HG03280 (cell line): Measurements from ENCODE around the gene CHST1.

ENCODE experiments used
- ATAC-seq: cut with Tn5 transposase; IDR thresholded peaks from one replicate; pipeline ENCODE4 v1.9.1; 2021; ENCODE audit warnings: mild to moderate bottlenecking, moderate library complexity; ENCODE audit not compliant: unreplicated experiment

Gene CHST1

GRCh38 chr11:45660729-45661438 lies 4.5 kb downstream of the CHST1 start:
- no peak for ATAC-seq

- no peak for ATAC-seq
These were observed 5.6 kb downstream of the CHST1 start for GRCh38 chr11:45659818-45660160.

- ATAC-seq, result no peak
These were observed 6.2 kb downstream of the CHST1 start for GRCh38 chr11:45659031-45659817.

GRCh38 chr11:45658292-45658991 lies 7.0 kb downstream of the CHST1 start:
- ATAC-seq, result no peak

GRCh38 chr11:45657496-45658260 lies 7.7 kb downstream of the CHST1 start:
- ATAC-seq, result no peak

GRCh38 chr11:45655831-45656230 lies 9.6 kb downstream of the CHST1 start:
- ATAC-seq, result no peak

- ATAC-seq, result no peak
These were observed 10.1 kb downstream of the CHST1 start for GRCh38 chr11:45655347-45655756.

- ATAC-seq, result no peak
These were observed 10.5 kb downstream of the CHST1 start for GRCh38 chr11:45655012-45655283.

- ATAC-seq, result no peak
These were observed 11.0 kb downstream of the CHST1 start for GRCh38 chr11:45654231-45655011.

GRCh38 chr11:45653277-45653676 lies 12.1 kb downstream of the CHST1 start:
- no peak for ATAC-seq

GRCh38 chr11:45652781-45653180 lies 12.6 kb downstream of the CHST1 start:
- ATAC-seq, result no peak

- no peak for ATAC-seq
These were observed 13.3 kb downstream of the CHST1 start for GRCh38 chr11:45651841-45652749.

GRCh38 chr11:45651156-45651555 lies 14.3 kb downstream of the CHST1 start:
- no peak for ATAC-seq

- no peak for ATAC-seq
These were observed 15.0 kb downstream of the CHST1 start for GRCh38 chr11:45650166-45651095.

GRCh38 chr11:45649544-45650165 lies 15.8 kb downstream of the CHST1 start:
- ATAC-seq, result no peak

GRCh38 chr11:45648931-45649330 lies 16.5 kb downstream of the CHST1 start:
- ATAC-seq, result no peak

GRCh38 chr11:45647786-45648185 lies 17.6 kb downstream of the CHST1 start:
- no peak for ATAC-seq

- ATAC-seq, result no peak
These were observed 18.1 kb downstream of the CHST1 start for GRCh38 chr11:45647329-45647728.
